Measurements from ENCODE around the gene ZNF644. TPM values are rescaled to one million over a fixed set of nuclear protein-coding genes. Genes with fewer than 3 reads are reported as not detected.

The ZNF644 gene
- polyA plus RNA-seq, 1 of the 3 experiments (the other 2 are of a cell fraction), result 5.6 TPM

DNA sequence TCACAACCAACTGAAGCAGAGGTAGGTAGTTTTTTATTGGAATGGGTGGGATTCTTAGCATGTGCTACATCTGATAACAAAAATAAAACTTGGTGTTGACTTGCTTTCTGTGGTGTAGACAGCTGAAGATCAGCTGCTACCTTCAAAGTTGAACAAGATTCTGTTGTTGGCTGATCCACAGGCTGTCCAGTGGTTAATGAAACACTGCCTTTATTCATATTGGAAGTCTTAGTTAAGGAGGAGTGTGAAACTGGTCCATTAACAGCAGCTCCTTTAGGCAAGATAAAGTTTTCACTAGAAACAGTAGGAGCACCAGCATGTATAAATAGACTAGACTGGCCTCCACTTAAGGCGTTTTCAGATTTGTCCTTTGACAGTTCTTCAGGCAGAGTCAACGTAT, 81.1 kb downstream of the ZNF644 start:
- no peak overlapping the region for H3K27ac ChIP-seq (ENCODE audit: low read depth in 2 of 2, low read length in 1 of 2)
- H4K20me1 ChIP-seq (ENCODE audit: insufficient read depth), result peaks cover 12% of the 10 kb centered on the region; the same call in 1 of the 2 replicates
- CTCF ChIA-PET, result interaction anchor here (1.0 kb wide), 1 partner anchor 219 kb away, joined by 6 read pairs; no protein-coding TSS in a partner anchor
- H3K79me2 ChIP-seq (ENCODE audit: insufficient read depth), result peaks cover 29% of the 10 kb centered on the region
- H3K9me3 ChIP-seq, result no peaks in the 10 kb centered on the region
- POLR2A ChIA-PET, result no interaction called here
- no peaks in the 10 kb centered on the region; a peak in 1 of 4 replicates for H3K4me1 ChIP-seq (ENCODE audit: control insufficient read depth in 1 of 2, insufficient read depth in 2 of 2, low read depth in 1 of 2, low read length in 1 of 2)
- H3K9ac ChIP-seq, result no peak overlapping the region
- no peak for DNase-seq
- H3K36me3 ChIP-seq (replicated peaks in 1 of 2; ENCODE audit: control insufficient read depth in 1 of 2, insufficient read depth in 2 of 2, low read length in 1 of 2), result peaks cover 35 to 46% of the 10 kb centered on the region in 2 experiments
- no peaks in the 10 kb centered on the region for H3F3A ChIP-seq (replicated peaks; ENCODE audit: insufficient read depth)
- 95% methylated on average over 2 of the region's 2 CpGs for WGBS (ENCODE audit: low lambda C conversion rate)
- H3K4me2 ChIP-seq, result no peak overlapping the region
- TF ChIP-seq RCOR1 (IDR thresholded peaks at IDR 0.05; ENCODE audit: low read length), result no peak
- TF ChIP-seq GATA2 (CRISPR knock-in tag; IDR thresholded peaks at IDR 0.05), result no peak
- H3K4me3 ChIP-seq (ENCODE audit: low read depth in 2 of 2, low read length in 1 of 2), result no peak overlapping the region
- no peak overlapping the region for H2AFZ ChIP-seq (ENCODE audit: low read depth)
- H3K27me3 ChIP-seq (ENCODE audit: insufficient read depth), result no peaks in the 10 kb centered on the region
- H3K9me2 ChIP-seq, result no peaks in the 10 kb centered on the region

DNA sequence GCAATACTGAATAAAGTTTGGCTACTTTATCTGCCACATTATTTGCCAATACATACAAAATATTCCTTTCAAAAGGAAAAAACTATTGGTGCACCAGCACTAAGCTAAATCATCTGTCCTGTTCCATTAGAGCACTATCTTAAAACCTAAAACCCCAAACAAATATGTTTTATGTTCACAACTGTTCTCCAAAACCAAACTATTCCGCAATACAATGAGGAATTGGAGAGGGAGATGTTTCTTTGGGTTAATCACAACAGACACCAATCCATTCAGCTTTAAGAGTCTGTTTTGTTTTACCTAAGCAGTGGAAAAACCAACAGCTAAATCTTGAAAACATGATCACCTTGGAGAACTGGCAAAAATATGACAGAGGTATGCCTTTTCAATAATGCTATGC, 85.1 kb downstream of the ZNF644 start:
- Histone ChIP-seq H3K4me3 (ENCODE audit: low read depth in 2 of 2, low read length in 1 of 2) (no peak overlapping the region), H3K9me3 (no peaks in the 10 kb centered on the region), H3K4me1 (ENCODE audit: control insufficient read depth in 1 of 2, insufficient read depth in 2 of 2, low read depth in 1 of 2, low read length in 1 of 2) (no peaks in the 10 kb centered on the region; a peak in 1 of 4 replicates), H3K79me2 (ENCODE audit: insufficient read depth) (peaks cover 37% of the 10 kb centered on the region), H3K27ac (ENCODE audit: low read depth in 2 of 2, low read length in 1 of 2) (no peak overlapping the region), H3K9ac (no peak overlapping the region), H3K9me2 (no peaks in the 10 kb centered on the region), H4K20me1 (ENCODE audit: insufficient read depth) (peaks cover 11% of the 10 kb centered on the region), H3K36me3 (replicated peaks in 1 of 2; ENCODE audit: control insufficient read depth in 1 of 2, insufficient read depth in 2 of 2, low read length in 1 of 2) (peaks cover 41 to 62% of the 10 kb centered on the region in 2 experiments), H3F3A (replicated peaks; ENCODE audit: insufficient read depth) (no peaks in the 10 kb centered on the region), H3K27me3 (ENCODE audit: insufficient read depth) (no peaks in the 10 kb centered on the region), H2AFZ (ENCODE audit: low read depth) (no peak overlapping the region), H3K4me2 (no peak overlapping the region)
- ChIA-PET POLR2A (no interaction called here), CTCF (interaction anchor here (1.0 to 2.8 kb wide), 4 partner anchors 10 to 229 kb away, joined by 3 to 9 read pairs (median 6); no protein-coding TSS in a partner anchor)
- no peak for DNase-seq
- 92% methylated on average over 1 of the region's 1 CpG for WGBS (ENCODE audit: low lambda C conversion rate)
- TF ChIP-seq, protein P1, sequence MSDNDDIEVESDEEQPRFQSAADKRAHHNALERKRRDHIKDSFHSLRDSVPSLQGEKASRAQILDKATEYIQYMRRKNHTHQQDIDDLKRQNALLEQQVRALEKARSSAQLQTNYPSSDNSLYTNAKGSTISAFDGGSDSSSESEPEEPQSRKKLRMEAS (IDR thresholded peaks at IDR 0.05; ENCODE audit: low read depth), result no peak
- TF ChIP-seq SMC3 (IDR thresholded peaks at IDR 0.05; ENCODE audit: low read depth, low read length), result no peak
- TF ChIP-seq, protein P2, sequence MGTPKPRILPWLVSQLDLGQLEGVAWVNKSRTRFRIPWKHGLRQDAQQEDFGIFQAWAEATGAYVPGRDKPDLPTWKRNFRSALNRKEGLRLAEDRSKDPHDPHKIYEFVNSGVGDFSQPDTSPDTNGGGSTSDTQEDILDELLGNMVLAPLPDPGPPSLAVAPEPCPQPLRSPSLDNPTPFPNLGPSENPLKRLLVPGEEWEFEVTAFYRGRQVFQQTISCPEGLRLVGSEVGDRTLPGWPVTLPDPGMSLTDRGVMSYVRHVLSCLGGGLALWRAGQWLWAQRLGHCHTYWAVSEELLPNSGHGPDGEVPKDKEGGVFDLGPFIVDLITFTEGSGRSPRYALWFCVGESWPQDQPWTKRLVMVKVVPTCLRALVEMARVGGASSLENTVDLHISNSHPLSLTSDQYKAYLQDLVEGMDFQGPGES (IDR thresholded peaks at IDR 0.05; ENCODE audit: low read depth, low read length), result no peak
- TF ChIP-seq TAF1 (IDR thresholded peaks at IDR 0.05; ENCODE audit: borderline replicate concordance, low read depth, low read length), result no peak
- TF ChIP-seq NFIC (IDR thresholded peaks at IDR 0.05; ENCODE audit: borderline replicate concordance), result no peak
- no peak for TF ChIP-seq TCF12 (IDR thresholded peaks at IDR 0.05)
- no peak for TF ChIP-seq GATA2 (CRISPR knock-in tag; IDR thresholded peaks at IDR 0.05)
- TF ChIP-seq, protein P3, sequence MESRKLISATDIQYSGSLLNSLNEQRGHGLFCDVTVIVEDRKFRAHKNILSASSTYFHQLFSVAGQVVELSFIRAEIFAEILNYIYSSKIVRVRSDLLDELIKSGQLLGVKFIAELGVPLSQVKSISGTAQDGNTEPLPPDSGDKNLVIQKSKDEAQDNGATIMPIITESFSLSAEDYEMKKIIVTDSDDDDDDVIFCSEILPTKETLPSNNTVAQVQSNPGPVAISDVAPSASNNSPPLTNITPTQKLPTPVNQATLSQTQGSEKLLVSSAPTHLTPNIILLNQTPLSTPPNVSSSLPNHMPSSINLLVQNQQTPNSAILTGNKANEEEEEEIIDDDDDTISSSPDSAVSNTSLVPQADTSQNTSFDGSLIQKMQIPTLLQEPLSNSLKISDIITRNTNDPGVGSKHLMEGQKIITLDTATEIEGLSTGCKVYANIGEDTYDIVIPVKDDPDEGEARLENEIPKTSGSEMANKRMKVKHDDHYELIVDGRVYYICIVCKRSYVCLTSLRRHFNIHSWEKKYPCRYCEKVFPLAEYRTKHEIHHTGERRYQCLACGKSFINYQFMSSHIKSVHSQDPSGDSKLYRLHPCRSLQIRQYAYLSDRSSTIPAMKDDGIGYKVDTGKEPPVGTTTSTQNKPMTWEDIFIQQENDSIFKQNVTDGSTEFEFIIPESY (IDR thresholded peaks at IDR 0.05; ENCODE audit: borderline replicate concordance, low read depth), result no peak
